HG02623 (cell line): Measurements from ENCODE around the gene ADARB2.

Source experiments
- ATAC-seq: cut with Tn5 transposase; IDR thresholded peaks from one replicate; pipeline ENCODE4 v1.9.1; 2021; ENCODE audit warnings: moderate library complexity; ENCODE audit not compliant: unreplicated experiment

ADARB2 gene

GRCh38 chr10:1187151-1187854 is 550.0 kb downstream of the ADARB2 start:
- ATAC-seq, result no peak

GRCh38 chr10:1186683-1186990 is 550.7 kb downstream of the ADARB2 start:
- ATAC-seq, result no peak

- no peak for ATAC-seq
These were observed 551.2 kb downstream of the ADARB2 start for GRCh38 chr10:1185911-1186682.

GRCh38 chr10:1184541-1185430 is 552.5 kb downstream of the ADARB2 start:
- ATAC-seq, result no peak

- ATAC-seq, result no peak
These were observed 553.6 kb downstream of the ADARB2 start for GRCh38 chr10:1183701-1184100.

GRCh38 chr10:1183033-1183396 is 554.3 kb downstream of the ADARB2 start:
- ATAC-seq, result no peak

GRCh38 chr10:1182280-1183032 is 554.9 kb downstream of the ADARB2 start:
- ATAC-seq, result no peak

GRCh38 chr10:1180836-1181235 is 556.5 kb downstream of the ADARB2 start:
- no peak for ATAC-seq

GRCh38 chr10:1180071-1180730 is 557.1 kb downstream of the ADARB2 start:
- no peak for ATAC-seq

GRCh38 chr10:1179346-1180070 is 557.8 kb downstream of the ADARB2 start:
- no peak for ATAC-seq

- no peak for ATAC-seq
These were observed 558.8 kb downstream of the ADARB2 start for GRCh38 chr10:1178506-1178905.

- no peak for ATAC-seq
These were observed 559.4 kb downstream of the ADARB2 start for GRCh38 chr10:1177936-1178335.

GRCh38 chr10:1175956-1176565 is 561.3 kb downstream of the ADARB2 start:
- no peak for ATAC-seq

GRCh38 chr10:1174022-1174421 is 563.3 kb downstream of the ADARB2 start:
- no peak for ATAC-seq

- ATAC-seq, result no peak
These were observed 564.2 kb downstream of the ADARB2 start for GRCh38 chr10:1173091-1173490.

- no peak for ATAC-seq
These were observed 564.9 kb downstream of the ADARB2 start for GRCh38 chr10:1172256-1172984.

GRCh38 chr10:1171586-1171985 is 565.7 kb downstream of the ADARB2 start:
- ATAC-seq, result no peak

GRCh38 chr10:1171182-1171581 is 566.1 kb downstream of the ADARB2 start:
- no peak for ATAC-seq

GRCh38 chr10:1170867-1171180 is 566.5 kb downstream of the ADARB2 start:
- no peak for ATAC-seq
